ENCODE results near the gene ELAVL4.

The ELAVL4 gene

DNA sequence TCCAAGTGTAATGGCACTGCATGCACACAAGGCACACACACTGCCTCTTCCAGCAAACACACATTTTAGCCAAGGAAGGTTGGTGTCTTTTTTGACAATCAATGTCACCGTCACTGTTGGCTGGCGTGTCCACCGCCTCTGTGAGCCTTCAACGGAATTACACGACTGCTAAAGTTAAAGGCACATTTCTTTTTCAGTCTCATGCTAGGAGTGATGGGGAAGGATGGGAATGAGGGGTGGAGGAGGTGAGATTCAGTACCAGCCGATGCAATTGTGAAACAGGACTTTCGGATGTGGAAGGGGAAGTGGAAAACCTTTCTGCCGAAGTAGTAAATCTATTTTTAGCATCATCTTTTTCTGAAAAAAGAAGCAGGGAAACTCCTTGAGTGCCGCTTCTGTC is 1.4 kb downstream of the ELAVL4 start:
- TF ChIP-seq, protein P1, sequence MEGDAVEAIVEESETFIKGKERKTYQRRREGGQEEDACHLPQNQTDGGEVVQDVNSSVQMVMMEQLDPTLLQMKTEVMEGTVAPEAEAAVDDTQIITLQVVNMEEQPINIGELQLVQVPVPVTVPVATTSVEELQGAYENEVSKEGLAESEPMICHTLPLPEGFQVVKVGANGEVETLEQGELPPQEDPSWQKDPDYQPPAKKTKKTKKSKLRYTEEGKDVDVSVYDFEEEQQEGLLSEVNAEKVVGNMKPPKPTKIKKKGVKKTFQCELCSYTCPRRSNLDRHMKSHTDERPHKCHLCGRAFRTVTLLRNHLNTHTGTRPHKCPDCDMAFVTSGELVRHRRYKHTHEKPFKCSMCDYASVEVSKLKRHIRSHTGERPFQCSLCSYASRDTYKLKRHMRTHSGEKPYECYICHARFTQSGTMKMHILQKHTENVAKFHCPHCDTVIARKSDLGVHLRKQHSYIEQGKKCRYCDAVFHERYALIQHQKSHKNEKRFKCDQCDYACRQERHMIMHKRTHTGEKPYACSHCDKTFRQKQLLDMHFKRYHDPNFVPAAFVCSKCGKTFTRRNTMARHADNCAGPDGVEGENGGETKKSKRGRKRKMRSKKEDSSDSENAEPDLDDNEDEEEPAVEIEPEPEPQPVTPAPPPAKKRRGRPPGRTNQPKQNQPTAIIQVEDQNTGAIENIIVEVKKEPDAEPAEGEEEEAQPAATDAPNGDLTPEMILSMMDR (IDR thresholded peaks at IDR 0.05; ENCODE audit: borderline replicate concordance, control extremely low read depth, extremely low read depth, insufficient read depth, missing control alignments), result no peak
- no peak for DNase-seq (ENCODE audit: low spot score)
- in situ Hi-C loops (cut with MboI; ENCODE audit: low sequenced_read_pairs, unreplicated experiment), result no loop called here

DNA sequence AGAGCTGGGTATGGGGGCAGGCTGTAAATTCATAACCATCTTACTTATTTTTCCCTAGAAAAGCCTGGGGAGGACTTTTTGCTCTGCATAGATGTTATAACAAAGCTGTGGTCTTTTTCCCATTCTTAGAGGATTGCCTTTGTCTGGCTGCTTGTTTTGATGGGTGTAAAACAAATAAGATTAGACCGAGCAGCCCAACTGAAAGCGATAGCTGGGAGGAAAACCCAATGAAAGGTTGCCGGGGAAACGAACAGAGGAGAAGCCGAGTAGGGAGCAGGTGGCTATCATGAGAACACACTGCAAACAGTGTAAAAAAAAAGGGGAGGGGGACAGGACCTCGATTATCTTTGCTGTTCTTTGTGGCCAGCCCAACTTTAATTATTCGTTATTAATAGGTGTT is 1.9 kb downstream of the ELAVL4 start:
- DNase-seq (ENCODE audit: low spot score), result no peak

DNA sequence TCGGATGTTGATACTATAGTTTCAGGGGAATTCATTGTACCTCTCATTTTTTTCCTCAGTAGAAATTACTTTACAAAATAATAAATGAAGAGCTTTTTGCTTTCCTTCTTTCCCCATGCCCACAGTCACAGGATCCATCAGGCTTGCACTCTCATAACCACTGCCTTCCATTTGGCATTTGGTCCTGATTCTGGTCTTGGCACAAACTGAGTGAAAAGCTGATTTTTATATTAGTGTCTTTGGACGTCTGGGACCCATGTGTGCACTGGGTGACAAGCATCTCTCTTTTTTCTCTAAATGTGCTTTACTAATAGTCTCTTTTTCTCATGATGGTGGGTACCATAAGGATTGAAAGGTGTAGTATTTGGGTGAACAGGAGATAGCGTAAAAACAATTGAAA is 2.8 kb downstream of the ELAVL4 start:
- TF ChIP-seq, protein P1 (IDR thresholded peaks at IDR 0.05; ENCODE audit: borderline replicate concordance, control extremely low read depth, extremely low read depth, insufficient read depth, missing control alignments), result no peak
- DNase-seq (ENCODE audit: low spot score), result no peak
- in situ Hi-C loops (cut with MboI; ENCODE audit: low sequenced_read_pairs, unreplicated experiment), result no loop called here

More for the DNA sequence above, 1.9 kb downstream of the ELAVL4 start:
- TF ChIP-seq, protein P1 (IDR thresholded peaks at IDR 0.05; ENCODE audit: borderline replicate concordance, control extremely low read depth, extremely low read depth, insufficient read depth, missing control alignments), result no peak
- in situ Hi-C loops (cut with MboI; ENCODE audit: low sequenced_read_pairs, unreplicated experiment), result no loop called here

DNA sequence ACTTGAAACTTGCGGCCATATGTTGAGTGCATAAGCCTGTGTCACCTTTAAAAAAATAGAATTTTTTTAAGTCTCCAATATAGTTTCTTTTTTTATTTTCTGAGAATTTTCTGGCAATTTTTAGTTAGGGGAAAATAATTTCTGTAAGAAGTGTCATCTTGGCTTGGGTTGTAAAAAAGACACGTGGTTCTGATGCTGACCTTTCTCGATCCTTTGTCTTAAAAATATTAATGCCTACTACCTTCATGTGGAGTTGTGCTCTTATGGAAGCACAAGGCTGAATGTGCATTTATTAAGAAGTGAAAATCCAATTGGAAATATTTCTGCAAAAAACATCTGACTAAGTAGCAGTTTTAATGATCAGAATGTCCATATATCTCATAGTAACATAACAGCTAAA is 3.5 kb downstream of the ELAVL4 start:
- no peak for DNase-seq (ENCODE audit: low spot score)
- in situ Hi-C loops (cut with MboI; ENCODE audit: low sequenced_read_pairs, unreplicated experiment), result no loop called here
- TF ChIP-seq, protein P1 (IDR thresholded peaks at IDR 0.05; ENCODE audit: borderline replicate concordance, control extremely low read depth, extremely low read depth, insufficient read depth, missing control alignments), result no peak

DNA sequence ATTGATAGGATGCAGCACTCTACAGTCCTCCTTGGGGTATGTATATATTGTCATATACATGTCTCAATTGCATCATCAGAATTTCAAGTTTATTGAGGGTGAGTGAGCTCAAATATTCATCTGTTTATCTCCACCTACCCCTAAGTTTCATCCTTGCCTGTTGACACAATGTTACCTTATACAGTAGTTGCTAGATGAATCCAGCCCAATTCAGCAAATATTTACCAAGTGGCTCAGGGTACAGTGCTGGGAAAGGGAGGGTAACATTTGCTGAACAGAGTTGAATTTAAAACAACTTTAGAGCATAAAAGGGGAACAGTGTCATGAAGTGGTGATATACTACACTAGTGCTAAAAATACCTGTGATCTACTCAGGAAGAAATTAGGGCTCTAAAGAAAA is 14.4 kb downstream of the ELAVL4 start:
- DNase-seq (ENCODE audit: low spot score), result no peak
- in situ Hi-C loops (cut with MboI; ENCODE audit: low sequenced_read_pairs, unreplicated experiment), result no loop called here
- TF ChIP-seq, protein P1 (IDR thresholded peaks at IDR 0.05; ENCODE audit: borderline replicate concordance, control extremely low read depth, extremely low read depth, insufficient read depth, missing control alignments), result no peak

DNA sequence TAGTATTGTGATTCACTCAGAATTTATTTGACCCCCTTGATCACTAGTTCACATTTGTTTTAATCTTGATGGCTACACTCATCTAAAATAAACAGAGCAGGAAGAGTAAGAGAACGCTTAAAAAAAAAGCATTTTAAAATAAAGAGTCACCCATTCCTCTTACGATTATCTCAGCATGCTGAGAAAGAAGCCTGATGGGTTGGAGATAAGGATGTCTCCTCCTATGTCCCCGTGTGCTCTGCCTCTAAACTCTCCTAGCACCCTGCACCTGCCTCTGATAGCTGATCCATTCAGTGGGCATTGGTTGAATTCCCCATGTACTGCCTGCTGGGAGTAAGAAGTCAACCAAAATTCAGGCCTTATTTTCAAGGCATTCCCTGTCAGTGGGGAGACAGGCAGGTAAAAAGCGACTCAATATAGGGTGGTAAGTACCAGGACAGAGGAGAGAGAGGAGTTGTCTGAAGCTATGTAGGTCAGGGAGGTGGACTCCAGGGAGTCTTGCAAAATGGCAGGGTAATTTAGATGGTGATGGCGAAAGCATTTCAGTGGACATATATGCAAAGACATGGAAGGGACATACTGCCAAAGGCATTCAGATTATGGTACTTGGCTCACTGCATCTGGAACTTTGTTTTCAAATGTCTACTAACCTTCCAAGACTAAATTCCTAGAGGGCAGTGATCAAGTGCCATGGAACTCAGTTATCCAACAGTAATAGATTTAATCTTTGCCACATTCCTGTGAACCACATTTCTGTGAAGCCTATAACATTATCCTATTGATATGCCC is 18.4 kb downstream of the ELAVL4 start:
- TF ChIP-seq, protein P1 (IDR thresholded peaks at IDR 0.05; ENCODE audit: borderline replicate concordance, control extremely low read depth, extremely low read depth, insufficient read depth, missing control alignments), result no peak
- in situ Hi-C loops (cut with MboI; ENCODE audit: low sequenced_read_pairs, unreplicated experiment), result no loop called here
- no peak for DNase-seq (ENCODE audit: low spot score)

All from GM13976 (cell line).